ENCODE results near the gene SLC13A1.

The SLC13A1 gene

DNA sequence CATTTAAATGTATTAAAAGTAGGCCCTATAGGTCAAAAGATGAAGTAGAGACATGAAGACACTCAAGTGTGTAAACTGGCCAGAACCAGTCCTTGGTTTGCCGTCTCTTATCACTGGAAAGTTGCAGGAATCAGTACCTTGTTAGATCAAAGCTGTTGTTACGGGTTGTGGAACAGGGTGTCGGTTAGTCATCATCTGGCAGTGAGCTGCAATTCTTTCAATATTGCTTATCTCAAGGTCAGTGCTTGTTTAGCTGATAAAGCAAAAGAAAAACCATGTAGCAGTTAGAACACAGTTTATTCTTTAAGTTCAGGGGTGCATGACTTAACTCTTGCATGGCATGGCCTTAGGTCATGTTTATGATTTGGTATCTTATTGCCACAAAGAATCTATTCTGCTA lies 10.0 kb upstream of the SLC13A1 start:
- ATAC-seq (no peak), DNase-seq (no peak)
- Mint-ChIP-seq H3K27me3 (no peaks in the 10 kb centered on the region), H3K9me3 (peaks cover 6% of the 10 kb centered on the region), H3K4me3 (no peak overlapping the region), H3K4me1 (no peaks in the 10 kb centered on the region), H3K36me3 (ENCODE audit: low read depth) (no peaks in the 10 kb centered on the region), H3K27ac (no peak overlapping the region)

DNA sequence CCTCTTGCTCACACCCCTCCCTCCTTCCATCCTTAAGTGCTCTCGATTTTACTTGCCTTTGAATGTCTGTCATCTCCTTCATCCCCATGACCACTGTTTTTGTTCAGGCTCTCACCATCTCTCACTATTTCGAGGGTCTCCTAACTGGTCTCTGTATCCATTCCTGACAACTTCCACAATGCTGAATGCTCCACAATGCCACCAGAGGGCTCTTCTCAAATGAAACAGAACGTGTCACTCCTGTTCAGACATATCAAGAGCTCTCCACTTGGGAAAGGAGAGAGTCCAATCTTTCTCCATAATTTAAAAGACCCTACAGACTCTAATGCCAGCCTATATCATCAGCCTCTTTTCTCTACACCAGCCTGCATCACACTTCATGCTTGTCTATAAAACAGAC lies 9.0 kb upstream of the SLC13A1 start:
- Mint-ChIP-seq H3K27ac (no peak overlapping the region), H3K4me3 (no peak overlapping the region), H3K36me3 (ENCODE audit: low read depth) (no peaks in the 10 kb centered on the region), H3K27me3 (no peaks in the 10 kb centered on the region), H3K4me1 (no peaks in the 10 kb centered on the region), H3K9me3 (no peaks in the 10 kb centered on the region)
- DNase-seq (no peak), ATAC-seq (no peak)

DNA sequence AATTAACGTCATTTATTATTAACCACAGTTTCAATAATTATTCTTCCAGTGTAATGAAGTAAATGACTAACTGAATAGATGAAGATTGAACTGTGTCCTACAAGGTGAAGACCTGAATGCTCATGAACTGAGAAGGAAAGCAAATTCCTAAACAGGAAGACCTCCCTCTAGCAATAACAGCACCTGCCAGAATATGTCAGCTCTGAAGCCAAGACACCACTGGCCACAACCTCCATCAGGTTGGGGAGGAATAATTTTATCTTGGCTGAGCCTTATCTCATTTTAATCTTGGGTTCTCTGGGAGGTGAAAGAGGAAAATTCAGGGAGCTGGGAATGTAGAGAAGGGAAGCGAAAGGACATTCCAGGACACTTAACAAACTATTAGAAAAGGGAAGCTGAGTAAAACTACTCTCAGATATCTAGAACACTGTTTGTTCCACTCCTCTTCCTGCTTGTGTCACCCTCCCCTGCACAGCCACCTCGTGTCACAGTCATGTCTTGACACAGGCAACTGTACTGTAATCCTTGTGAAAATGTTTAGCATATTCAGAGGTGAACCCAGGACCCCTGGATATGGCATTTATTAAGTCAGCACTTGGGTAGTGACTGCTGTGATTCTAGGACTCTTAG lies 4.6 kb upstream of the SLC13A1 start:
- H3K36me3 Mint-ChIP-seq (ENCODE audit: low read depth): no peaks in the 10 kb centered on the region
- no peak overlapping the region for H3K4me3 Mint-ChIP-seq
- H3K27me3 Mint-ChIP-seq: no peaks in the 10 kb centered on the region
- no peaks in the 10 kb centered on the region for H3K4me1 Mint-ChIP-seq
- H3K9me3 Mint-ChIP-seq: no peaks in the 10 kb centered on the region
- no peak overlapping the region for H3K27ac Mint-ChIP-seq
- no peak for ATAC-seq
- DNase-seq: no peak

DNA sequence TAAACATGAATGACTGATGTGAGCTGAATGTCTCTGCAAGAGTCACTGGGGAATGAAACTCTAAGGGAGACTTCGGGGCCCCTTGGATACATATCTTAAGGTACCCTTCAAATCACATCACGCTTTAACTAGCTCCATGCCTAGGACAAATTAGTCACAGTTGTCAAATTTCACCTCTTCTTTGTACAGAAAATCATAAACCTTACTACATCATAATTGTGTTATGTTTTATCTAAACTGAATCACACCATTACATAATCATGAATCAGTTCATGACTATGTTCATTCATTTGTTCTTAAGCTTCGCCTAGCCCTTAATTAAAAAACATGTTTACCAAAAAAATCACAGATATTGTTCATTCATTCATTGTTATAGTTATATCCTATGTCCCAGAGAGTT lies 2.1 kb upstream of the SLC13A1 start:
- no peak overlapping the region for H3K4me3 Mint-ChIP-seq
- ATAC-seq: no peak
- no peak overlapping the region for H3K27ac Mint-ChIP-seq
- H3K36me3 Mint-ChIP-seq (ENCODE audit: low read depth): no peaks in the 10 kb centered on the region
- no peak for DNase-seq
- H3K4me1 Mint-ChIP-seq: no peaks in the 10 kb centered on the region
- H3K9me3 Mint-ChIP-seq: no peaks in the 10 kb centered on the region
- no peaks in the 10 kb centered on the region for H3K27me3 Mint-ChIP-seq

- H3K27ac Mint-ChIP-seq: no peak overlapping the region
- H3K4me1 Mint-ChIP-seq: no peaks in the 10 kb centered on the region
- ATAC-seq (no peak), DNase-seq (no peak)
- no peaks in the 10 kb centered on the region for H3K36me3 Mint-ChIP-seq (ENCODE audit: low read depth)
- no peak overlapping the region for H3K4me3 Mint-ChIP-seq
- H3K27me3 Mint-ChIP-seq: no peaks in the 10 kb centered on the region
- H3K9me3 Mint-ChIP-seq: no peaks in the 10 kb centered on the region
Observed at GRCh38 chr7:123198668-123199652, 809 bp downstream of the SLC13A1 start.

- ATAC-seq (no peak), DNase-seq (no peak)
- no peaks in the 10 kb centered on the region for H3K36me3 Mint-ChIP-seq (ENCODE audit: low read depth)
- no peaks in the 10 kb centered on the region for H3K4me1 Mint-ChIP-seq
- H3K27ac Mint-ChIP-seq: no peak overlapping the region
- H3K9me3 Mint-ChIP-seq: no peaks in the 10 kb centered on the region
- no peaks in the 10 kb centered on the region for H3K27me3 Mint-ChIP-seq
- no peak overlapping the region for H3K4me3 Mint-ChIP-seq
Observed at GRCh38 chr7:123198111-123198510, 1.7 kb downstream of the SLC13A1 start.

GRCh38 chr7:123193235-123193634 lies 6.5 kb downstream of the SLC13A1 start:
- H3K4me1 Mint-ChIP-seq: no peaks in the 10 kb centered on the region
- DNase-seq: no peak
- ATAC-seq: no peak
- H3K9me3 Mint-ChIP-seq: no peaks in the 10 kb centered on the region
- no peak overlapping the region for H3K4me3 Mint-ChIP-seq
- H3K36me3 Mint-ChIP-seq (ENCODE audit: low read depth): no peaks in the 10 kb centered on the region
- no peaks in the 10 kb centered on the region for H3K27me3 Mint-ChIP-seq
- no peak overlapping the region for H3K27ac Mint-ChIP-seq

DNA sequence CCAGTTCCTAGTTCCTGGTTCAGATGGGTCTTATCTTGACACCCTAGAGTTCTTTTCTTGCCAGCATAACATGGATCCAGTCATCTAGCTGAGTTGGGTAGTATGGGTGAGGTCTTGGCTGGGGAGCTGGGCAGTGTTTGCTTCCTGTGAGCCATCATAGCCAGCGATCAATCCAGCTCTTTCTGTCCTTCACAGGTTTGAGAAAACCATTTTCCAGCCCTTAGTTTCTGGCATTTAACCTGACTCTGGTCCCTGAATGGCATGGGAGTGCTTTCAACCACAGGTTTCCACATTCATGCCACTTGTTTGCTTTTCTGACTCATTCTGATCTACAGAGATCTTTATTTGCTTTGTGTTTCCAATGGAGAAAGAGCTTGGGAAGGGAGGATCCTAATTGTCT lies 8.6 kb downstream of the SLC13A1 start:
- Mint-ChIP-seq H3K27me3 (no peaks in the 10 kb centered on the region), H3K9me3 (peaks cover 5% of the 10 kb centered on the region), H3K27ac (no peak overlapping the region), H3K4me3 (no peak overlapping the region), H3K4me1 (no peaks in the 10 kb centered on the region), H3K36me3 (ENCODE audit: low read depth) (no peaks in the 10 kb centered on the region)
- ATAC-seq (no peak), DNase-seq (no peak)

DNA sequence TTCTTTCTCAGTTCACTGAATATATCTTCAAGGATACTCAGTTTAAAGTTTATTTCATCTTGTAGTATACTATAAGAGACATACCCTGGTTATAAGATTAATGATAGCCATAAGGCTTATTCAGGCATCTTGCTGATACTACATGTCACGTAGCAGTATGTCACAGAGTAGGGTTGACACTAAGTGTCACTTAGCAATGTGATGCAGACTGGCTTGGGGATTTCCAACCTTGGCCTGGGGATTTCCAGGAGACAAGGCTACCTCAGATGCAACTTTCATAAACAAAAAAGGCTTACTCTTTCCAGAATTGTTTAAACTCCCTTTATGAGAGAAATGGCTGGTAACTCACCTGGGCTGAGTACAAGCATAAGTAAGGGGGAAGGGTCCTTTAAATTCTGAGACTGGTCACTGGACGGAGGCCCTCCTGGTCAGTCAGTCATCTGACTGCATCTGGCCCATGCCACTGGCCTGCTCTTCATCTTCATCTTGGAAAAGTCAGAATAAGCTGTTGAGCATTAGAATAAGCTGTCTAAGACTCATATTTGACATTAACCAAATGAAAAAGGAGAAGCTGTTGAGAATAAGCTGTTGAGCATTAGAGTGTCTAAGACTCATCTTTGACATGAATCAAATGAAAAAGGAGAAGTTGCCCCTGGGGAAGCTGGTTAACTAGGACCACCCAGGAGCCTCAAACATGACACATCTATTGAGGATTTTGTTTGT lies 9.5 kb downstream of the SLC13A1 start:
- Mint-ChIP-seq H3K36me3 (ENCODE audit: low read depth) (no peaks in the 10 kb centered on the region), H3K4me3 (no peak overlapping the region), H3K9me3 (peaks cover 9% of the 10 kb centered on the region), H3K4me1 (no peaks in the 10 kb centered on the region), H3K27ac (no peak overlapping the region), H3K27me3 (no peaks in the 10 kb centered on the region)
- DNase-seq (no peak), ATAC-seq (no peak)

- H3K27me3 Mint-ChIP-seq: no peaks in the 10 kb centered on the region
- H3K27ac Mint-ChIP-seq: no peak overlapping the region
- no peaks in the 10 kb centered on the region for H3K4me1 Mint-ChIP-seq
- no peaks in the 10 kb centered on the region for H3K36me3 Mint-ChIP-seq (ENCODE audit: low read depth)
- ATAC-seq: no peak
- peaks cover 9% of the 10 kb centered on the region for H3K9me3 Mint-ChIP-seq
- H3K4me3 Mint-ChIP-seq: no peak overlapping the region
- DNase-seq: no peak
Observed at GRCh38 chr7:123185756-123186155, 14.0 kb downstream of the SLC13A1 start.

GRCh38 chr7:123184271-123184670 lies 15.5 kb downstream of the SLC13A1 start:
- H3K4me3 Mint-ChIP-seq: no peak overlapping the region
- DNase-seq: no peak
- no peak overlapping the region for H3K27ac Mint-ChIP-seq
- ATAC-seq: no peak
- peaks cover 9% of the 10 kb centered on the region for H3K9me3 Mint-ChIP-seq
- no peaks in the 10 kb centered on the region for H3K4me1 Mint-ChIP-seq
- H3K27me3 Mint-ChIP-seq: no peaks in the 10 kb centered on the region
- no peaks in the 10 kb centered on the region for H3K36me3 Mint-ChIP-seq (ENCODE audit: low read depth)

GRCh38 chr7:123183431-123183830 lies 16.3 kb downstream of the SLC13A1 start:
- Mint-ChIP-seq H3K36me3 (ENCODE audit: low read depth) (no peaks in the 10 kb centered on the region), H3K4me3 (no peak overlapping the region), H3K27me3 (no peaks in the 10 kb centered on the region), H3K27ac (no peak overlapping the region), H3K4me1 (no peaks in the 10 kb centered on the region), H3K9me3 (peaks cover 9% of the 10 kb centered on the region)
- DNase-seq (no peak), ATAC-seq (no peak)

GRCh38 chr7:123177442-123177841 lies 22.3 kb downstream of the SLC13A1 start:
- Mint-ChIP-seq H3K36me3 (ENCODE audit: low read depth) (no peaks in the 10 kb centered on the region), H3K9me3 (no peaks in the 10 kb centered on the region), H3K27ac (no peak overlapping the region), H3K4me3 (no peak overlapping the region), H3K4me1 (no peaks in the 10 kb centered on the region), H3K27me3 (no peaks in the 10 kb centered on the region)
- ATAC-seq (no peak), DNase-seq (no peak)

- Mint-ChIP-seq H3K4me1 (no peaks in the 10 kb centered on the region), H3K36me3 (ENCODE audit: low read depth) (no peaks in the 10 kb centered on the region), H3K4me3 (no peak overlapping the region), H3K9me3 (no peaks in the 10 kb centered on the region), H3K27ac (no peak overlapping the region), H3K27me3 (no peaks in the 10 kb centered on the region)
- DNase-seq: no peak
- ATAC-seq: no peak
Observed at GRCh38 chr7:123170333-123171246, 29.2 kb downstream of the SLC13A1 start.

All from activated naive CD8-positive, alpha-beta T cell treated with anti-CD3 and anti-CD28 coated beads, Interleukin-2, amount 50 U/mL, for 24 hours (primary cell).